ENCODE measurements around the gene NRXN2.

Gene NRXN2

GRCh38 chr11:64684357-64684756, 38.6 kb downstream of the NRXN2 start:
- no peak overlapping the region for H3K4me3 ChIP-seq (replicated peaks in 1 of 2; ENCODE audit: low read depth in 2 of 2, low read length in 2 of 2)
- TF ChIP-seq CTCF (IDR thresholded peaks at IDR 0.05; ENCODE audit: low read depth, low read length): no peak
- no peak for DNase-seq (ENCODE audit: low read depth in 2 of 2)

GRCh38 chr11:64681171-64681570, 41.8 kb downstream of the NRXN2 start:
- DNase-seq (ENCODE audit: low read depth in 2 of 2): no peak
- TF ChIP-seq CTCF (IDR thresholded peaks at IDR 0.05; ENCODE audit: low read depth, low read length): no peak
- H3K4me3 ChIP-seq (replicated peaks in 1 of 2; ENCODE audit: low read depth in 2 of 2, low read length in 2 of 2): no peak overlapping the region

GRCh38 chr11:64679846-64680245, 43.2 kb downstream of the NRXN2 start:
- no peak for DNase-seq (ENCODE audit: low read depth in 2 of 2)
- no peak for TF ChIP-seq CTCF (IDR thresholded peaks at IDR 0.05; ENCODE audit: low read depth, low read length)
- no peak overlapping the region for H3K4me3 ChIP-seq (replicated peaks in 1 of 2; ENCODE audit: low read depth in 2 of 2, low read length in 2 of 2)

- DNase-seq (ENCODE audit: low read depth in 2 of 2): no peak
- no peak for TF ChIP-seq CTCF (IDR thresholded peaks at IDR 0.05; ENCODE audit: low read depth, low read length)
- H3K4me3 ChIP-seq (replicated peaks in 1 of 2; ENCODE audit: low read depth in 2 of 2, low read length in 2 of 2): no peak overlapping the region
These were observed 45.5 kb downstream of the NRXN2 start for GRCh38 chr11:64677441-64678023.

- no peak for DNase-seq (ENCODE audit: low read depth in 2 of 2)
- H3K4me3 ChIP-seq (replicated peaks in 1 of 2; ENCODE audit: low read depth in 2 of 2, low read length in 2 of 2): no peak overlapping the region
- TF ChIP-seq CTCF (IDR thresholded peaks at IDR 0.05; ENCODE audit: low read depth, low read length): no peak
These were observed 46.8 kb downstream of the NRXN2 start for GRCh38 chr11:64676261-64676615.

- H3K4me3 ChIP-seq (replicated peaks in 1 of 2; ENCODE audit: low read depth in 2 of 2, low read length in 2 of 2): no peak overlapping the region
- no peak for TF ChIP-seq CTCF (IDR thresholded peaks at IDR 0.05; ENCODE audit: low read depth, low read length)
- peak; percentile 92 to 94 for DNase-seq (ENCODE audit: low read depth in 2 of 2)
These were observed 47.3 kb downstream of the NRXN2 start for GRCh38 chr11:64675450-64676260.

Measured in cardiac fibroblast (primary cell).